ENCODE measurements around the gene DAB2IP.

DAB2IP gene

DNA sequence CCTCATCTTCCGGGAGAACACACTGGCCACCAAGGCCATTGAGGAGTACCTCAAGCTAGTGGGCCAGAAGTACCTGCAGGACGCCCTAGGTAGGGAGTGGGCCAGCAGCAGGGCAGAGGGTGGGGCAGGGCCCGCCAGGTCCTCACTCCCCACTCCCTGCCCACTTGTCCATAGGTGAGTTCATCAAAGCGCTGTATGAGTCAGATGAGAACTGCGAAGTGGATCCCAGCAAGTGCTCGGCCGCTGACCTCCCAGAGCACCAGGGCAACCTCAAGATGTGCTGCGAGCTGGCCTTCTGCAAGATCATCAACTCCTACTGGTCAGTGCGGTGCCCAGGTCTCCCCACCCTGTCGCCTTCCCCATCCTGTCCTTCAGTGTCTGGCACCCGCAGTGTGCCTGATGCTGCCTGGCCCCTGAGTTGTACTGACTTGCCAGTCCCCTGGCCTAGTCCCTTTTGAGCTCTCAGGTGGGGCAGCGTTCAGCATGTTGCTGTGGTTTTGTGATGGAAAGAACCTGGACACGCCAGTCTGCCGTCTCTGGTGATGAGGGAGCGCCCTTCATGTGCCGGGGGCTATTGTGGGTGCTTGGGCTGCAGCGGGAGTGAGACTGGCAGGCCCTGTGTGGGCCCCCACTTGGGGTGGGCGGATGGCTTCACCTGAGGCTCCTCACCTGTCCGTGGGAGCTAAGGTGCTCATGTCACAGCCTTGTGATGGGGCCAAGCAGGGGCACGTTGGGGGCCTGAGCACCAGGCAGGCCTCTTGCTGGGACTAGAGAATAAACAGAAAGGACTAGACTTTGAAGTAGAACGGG is 112.3 kb downstream of the DAB2IP start:
- DNase-seq (ENCODE audit: low read depth, low spot score) = no peak
- H3K4me3 ChIP-seq (ENCODE audit: low read length) = no peak overlapping the region

DNA sequence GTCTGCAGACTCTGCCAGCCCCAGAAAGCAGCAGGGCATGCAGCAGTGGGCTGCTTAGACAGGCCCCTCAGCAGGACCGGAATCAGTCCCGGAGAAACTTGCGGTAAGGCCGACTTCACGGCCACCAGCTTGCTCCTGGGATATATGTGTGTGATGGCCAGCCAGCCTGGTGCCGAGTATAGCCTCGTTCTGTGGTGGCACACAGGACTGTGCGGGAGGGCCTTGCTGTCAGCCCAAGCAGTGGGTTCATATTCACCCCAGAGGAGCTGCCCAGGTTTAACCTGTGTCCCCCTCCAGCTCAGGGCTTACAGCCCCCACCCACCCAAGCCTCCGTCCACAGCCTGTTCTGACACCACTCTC is 112.9 kb downstream of the DAB2IP start:
- no peak overlapping the region for H3K4me3 ChIP-seq (ENCODE audit: low read length)

DNA sequence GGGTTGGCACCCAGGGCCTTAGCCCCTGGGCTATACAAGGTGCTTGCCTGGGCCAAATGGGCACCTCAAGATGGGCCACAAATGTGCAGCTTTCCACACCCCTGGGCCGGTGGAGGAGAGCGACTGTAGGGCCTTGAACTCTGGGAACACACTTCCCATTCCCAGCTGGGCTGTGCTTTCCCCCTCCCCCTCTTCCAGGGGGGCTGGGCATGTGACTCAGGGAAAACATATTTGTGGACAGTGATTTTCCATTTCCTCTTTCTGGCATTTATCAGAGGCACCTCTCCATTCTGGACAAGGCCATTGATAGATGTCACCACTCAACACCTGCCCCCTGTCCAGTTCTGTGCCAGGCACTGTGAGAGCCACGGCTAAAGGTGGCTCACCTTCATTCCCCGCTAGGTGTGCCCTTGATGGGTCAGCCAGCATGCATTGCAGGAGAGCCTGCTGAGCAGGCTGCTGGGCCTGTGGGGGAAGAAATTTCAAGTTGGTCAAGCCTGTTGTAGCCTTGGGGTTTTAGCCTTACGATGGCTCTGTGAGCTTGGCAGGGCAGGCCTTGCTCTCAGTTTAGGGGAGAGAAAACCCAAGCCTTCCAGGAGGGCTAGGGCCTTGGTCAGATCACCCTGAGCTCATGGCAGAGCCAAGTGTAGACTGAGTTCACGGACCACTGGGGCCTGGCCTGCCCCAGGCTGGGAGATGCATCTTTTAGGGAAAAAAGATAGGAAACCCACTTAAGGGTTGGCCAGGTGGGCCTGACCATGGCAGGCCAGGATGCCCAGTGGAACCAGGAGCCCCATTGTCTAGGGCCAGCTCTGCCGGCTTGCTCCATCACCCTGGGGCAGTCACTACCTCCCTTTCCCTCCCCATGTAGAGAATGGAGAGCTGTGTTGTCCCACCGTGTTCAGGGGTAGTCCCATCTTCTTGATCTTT is 113.9 kb downstream of the DAB2IP start:
- DNase-seq (ENCODE audit: low read depth, low spot score) = no peak

More for the DNA sequence above, 112.9 kb downstream of the DAB2IP start:
- no peak for DNase-seq (ENCODE audit: low read depth, low spot score)

DNA sequence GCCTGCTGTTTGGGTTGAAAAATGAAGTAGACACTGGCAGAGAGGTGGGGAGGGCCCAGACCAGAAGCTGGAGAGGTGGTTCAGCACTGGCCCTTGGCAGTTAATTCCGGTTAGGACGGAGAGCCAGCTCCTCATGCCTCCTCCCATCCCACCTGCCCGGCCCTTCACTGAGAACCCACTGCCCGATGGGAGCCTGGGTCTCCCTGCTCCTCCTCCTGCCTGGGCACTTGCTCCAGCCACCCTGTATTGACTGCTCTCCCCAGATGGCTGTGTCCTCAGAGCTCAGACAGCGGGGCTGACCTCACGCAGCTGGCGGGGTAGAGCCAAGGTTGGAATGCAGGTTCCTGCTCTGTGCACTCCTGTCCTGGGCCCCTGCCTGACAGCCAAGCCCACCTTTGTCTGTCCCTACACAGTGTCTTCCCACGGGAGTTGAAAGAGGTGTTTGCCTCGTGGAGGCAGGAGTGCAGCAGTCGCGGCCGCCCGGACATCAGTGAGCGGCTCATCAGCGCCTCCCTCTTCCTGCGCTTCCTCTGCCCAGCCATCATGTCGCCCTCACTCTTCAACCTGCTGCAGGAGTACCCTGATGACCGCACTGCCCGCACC is 114.7 kb downstream of the DAB2IP start:
- no peak for DNase-seq (ENCODE audit: low read depth, low spot score)

More for the DNA sequence above, 113.9 kb downstream of the DAB2IP start:
- H3K4me3 ChIP-seq (ENCODE audit: low read length) = no peak overlapping the region

DNA sequence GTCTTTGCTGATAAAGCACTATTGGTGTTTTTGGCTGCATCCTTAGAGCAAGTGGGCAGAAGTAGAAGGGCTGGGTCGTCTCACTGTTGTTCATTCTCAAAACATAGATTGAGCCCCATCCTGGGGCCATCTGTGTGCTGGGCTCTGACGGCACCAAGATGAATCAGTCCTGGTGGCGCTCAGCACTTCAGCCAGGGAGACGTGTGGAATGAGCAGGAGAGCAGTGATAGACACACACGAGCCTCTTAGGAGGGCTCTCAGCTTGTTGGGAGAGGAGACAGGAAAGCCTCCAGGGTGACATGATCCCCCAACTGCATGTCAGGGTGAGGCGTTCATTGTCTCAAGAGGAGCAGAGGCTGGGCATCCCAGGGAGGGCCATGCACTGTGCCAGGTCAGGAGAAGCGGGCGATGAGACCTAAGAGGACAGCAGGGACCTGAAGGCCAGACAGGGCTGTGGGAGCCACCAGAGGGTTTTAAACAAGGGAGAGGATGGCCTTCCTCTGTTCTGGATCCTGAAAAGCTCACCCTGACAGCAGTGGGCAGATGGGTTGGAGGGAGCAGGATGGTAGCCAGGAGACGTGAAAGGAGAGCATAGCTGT is 115.8 kb downstream of the DAB2IP start:
- H3K4me3 ChIP-seq (ENCODE audit: low read length) = no peak overlapping the region
- DNase-seq (ENCODE audit: low read depth, low spot score) = no peak

More for the DNA sequence above, 114.7 kb downstream of the DAB2IP start:
- H3K4me3 ChIP-seq (ENCODE audit: low read length) = no peak overlapping the region

DNA sequence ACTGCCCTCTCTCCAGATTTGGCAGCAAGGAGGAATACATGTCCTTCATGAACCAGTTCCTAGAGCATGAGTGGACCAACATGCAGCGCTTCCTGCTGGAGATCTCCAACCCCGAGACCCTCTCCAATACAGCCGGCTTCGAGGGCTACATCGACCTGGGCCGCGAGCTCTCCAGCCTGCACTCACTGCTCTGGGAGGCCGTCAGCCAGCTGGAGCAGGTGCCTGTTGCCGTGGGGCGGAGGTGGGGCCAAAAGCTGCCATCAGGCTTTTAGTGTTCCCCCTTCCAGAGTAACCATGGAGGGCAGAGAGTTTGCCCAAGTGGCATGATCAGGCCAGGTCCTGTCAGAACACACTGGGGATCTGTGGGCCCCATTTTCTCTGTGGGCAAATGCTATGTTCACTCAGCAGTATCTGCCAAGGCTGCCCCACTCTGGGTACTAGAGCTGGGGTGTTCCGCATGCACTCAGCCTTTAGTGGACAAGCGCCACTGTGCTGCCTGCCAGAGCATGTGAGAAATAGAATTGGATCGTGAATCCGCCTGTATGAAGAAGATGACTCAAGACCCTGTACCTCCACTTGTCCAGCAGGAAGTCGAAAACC is 117.1 kb downstream of the DAB2IP start:
- no peak overlapping the region for H3K4me3 ChIP-seq (ENCODE audit: low read length)
- DNase-seq (ENCODE audit: low read depth, low spot score) = no peak

DNA sequence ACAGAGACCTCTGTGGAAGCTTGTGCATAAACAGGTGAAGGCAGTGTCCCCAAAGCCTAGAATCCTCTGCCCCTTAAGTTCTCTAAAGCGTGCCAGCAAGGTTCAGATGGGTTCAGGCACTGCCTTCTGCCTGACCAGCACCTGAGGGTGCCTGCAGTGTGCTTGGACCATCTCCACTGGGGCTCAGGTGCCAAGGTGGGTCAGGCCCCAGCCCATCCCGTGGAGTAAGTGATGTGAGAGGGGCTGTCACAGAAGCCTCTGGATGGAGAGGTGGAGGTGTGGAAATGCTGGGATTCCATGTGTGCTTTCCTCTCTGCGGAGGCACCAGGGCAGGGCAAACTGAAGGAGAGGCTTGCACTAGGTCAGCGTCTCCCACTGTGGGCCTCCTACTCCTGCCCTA is 118.5 kb downstream of the DAB2IP start:
- H3K4me3 ChIP-seq (ENCODE audit: low read length) = no peak overlapping the region
- DNase-seq (ENCODE audit: low read depth, low spot score) = no peak

DNA sequence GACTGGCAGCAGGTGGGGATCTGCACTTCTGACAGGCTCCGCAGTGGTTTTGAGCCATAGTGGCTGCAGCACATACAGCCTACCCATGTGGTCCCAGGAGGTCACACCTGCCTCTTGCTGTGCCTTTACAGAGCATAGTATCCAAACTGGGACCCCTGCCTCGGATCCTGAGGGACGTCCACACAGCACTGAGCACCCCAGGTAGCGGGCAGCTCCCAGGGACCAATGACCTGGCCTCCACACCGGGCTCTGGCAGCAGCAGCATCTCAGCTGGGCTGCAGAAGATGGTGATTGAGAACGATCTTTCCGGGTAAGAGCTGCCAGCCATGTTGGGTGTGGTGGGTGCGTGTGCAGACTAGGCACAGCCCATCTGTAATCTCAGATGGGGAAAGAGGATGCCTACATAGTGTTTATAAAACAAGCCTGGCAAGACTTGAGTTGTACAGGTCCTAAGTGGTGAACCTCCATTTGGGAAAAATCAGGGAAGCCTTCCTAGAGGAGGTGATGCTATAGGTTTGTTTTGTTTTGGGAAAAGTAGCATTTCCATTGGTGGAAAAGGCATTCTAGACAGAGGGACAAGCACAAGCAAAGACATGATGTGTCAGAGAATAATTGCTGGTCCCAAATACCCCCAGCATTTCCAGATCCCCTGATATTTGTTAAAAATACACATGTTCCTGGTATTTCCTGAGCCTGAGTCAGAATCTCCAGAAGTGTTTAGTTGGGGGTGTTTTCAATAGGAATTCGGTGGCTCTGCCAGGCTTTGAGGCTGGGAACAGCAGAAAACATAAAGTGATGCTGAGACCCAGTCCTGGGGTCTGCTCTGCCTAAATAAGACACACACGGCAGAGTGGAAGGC is 119.2 kb downstream of the DAB2IP start:
- no peak for DNase-seq (ENCODE audit: low read depth, low spot score)
- no peak overlapping the region for H3K4me3 ChIP-seq (ENCODE audit: low read length)

DNA sequence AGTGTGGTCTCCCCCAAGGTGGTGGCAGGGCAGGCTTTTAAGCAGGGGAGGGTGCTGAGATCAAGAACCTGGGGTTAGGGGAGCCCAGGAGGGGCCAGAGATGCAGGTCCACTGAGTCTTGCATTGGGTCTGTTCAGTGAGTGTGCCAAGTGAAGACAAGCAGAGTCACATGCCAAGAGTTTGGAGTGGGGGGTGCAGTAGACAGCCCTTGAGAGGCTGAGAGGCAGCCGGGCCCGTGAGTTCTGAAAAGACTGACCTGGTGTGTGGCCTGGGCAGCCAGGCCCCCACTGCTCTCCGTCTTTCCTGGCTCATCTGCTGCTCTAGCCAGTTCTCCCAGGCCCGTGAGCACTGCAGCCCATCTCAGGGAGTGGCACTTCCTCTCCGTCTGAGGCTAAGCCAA is 120.0 kb downstream of the DAB2IP start:
- no peak for DNase-seq (ENCODE audit: low read depth, low spot score)
- no peak overlapping the region for H3K4me3 ChIP-seq (ENCODE audit: low read length)

DNA sequence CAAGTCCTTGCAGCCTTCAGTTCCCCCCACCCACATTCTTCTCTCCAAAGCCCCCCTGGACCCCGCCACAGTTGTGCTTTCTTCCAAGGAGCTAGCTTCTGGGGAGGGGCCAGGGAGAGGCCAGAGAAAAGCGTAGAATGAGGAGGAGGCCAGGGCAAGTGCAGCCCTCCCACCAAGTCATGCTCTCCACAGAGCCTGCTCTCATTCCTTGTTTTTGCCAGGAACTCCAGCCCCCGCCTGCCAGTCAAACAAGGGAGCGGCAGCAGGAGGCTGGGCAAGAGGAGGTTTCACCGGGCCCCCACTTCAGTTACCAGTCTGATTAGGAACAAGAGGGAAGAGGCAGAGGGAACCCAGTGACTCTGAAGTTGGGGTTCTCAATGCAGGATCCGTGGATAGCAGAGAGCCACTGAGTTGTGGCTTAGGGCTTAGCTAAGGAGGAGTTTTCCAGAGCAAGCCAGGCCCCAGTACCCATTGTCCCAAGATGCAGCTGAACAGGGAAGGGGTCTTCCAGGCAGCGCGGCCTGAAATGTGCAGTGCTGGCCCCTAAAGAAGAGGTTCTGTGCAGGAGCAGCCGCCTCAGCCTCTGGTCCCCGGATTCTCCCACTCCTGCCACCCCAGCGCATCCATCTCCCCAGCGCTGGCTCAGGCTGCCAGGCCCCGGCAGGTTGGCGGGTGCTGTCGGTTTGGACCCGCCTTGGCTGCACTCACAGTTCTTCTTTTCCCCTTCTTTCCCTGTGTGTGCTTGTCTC is 120.6 kb downstream of the DAB2IP start:
- H3K4me3 ChIP-seq (ENCODE audit: low read length) = no peak overlapping the region
- DNase-seq (ENCODE audit: low read depth, low spot score) = no peak

DNA sequence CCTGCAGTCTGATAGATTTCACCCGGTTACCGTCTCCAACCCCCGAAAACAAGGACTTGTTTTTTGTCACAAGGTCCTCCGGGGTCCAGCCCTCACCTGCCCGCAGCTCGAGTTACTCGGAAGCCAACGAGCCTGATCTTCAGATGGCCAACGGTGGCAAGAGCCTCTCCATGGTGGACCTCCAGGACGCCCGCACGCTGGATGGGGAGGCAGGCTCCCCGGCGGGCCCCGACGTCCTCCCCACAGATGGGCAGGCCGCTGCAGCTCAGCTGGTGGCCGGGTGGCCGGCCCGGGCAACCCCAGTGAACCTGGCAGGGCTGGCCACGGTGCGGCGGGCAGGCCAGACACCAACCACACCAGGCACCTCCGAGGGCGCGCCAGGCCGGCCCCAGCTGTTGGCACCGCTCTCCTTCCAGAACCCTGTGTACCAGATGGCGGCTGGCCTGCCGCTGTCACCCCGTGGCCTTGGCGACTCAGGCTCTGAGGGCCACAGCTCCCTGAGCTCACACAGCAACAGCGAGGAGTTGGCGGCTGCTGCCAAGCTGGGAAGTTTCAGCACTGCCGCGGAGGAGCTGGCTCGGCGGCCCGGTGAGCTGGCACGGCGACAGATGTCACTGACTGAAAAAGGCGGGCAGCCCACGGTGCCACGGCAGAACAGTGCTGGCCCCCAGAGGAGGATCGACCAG is 121.3 kb downstream of the DAB2IP start:
- no peak for DNase-seq (ENCODE audit: low read depth, low spot score)
- H3K4me3 ChIP-seq (ENCODE audit: low read length) = no peak overlapping the region

DNA sequence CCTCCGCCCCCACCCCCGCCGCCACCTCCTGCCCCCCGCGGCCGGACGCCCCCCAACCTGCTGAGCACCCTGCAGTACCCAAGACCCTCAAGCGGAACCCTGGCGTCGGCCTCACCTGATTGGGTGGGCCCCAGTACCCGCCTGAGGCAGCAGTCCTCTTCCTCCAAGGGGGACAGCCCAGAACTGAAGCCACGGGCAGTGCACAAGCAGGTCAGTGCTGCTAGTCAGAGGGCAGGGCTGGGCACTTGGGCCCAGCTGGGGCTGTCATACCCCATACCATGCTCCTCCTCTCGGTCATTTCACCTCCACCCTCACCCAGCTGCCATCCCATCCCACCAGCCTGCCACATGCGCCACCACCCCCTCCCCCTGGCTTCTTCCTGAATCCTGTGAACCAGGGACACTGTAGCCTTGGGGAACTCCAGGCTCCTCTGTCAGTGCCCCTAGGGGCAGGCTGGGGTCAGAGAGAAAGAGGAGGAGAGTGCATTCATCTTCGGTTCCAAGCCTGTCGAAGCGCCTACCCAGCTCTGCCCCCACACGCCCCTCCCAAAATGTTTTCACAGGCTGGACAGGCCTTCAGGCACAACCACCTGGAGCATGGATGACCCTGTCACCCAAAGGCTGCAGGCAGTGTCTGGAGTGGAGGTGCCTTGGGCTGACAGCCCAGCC is 122.0 kb downstream of the DAB2IP start:
- H3K4me3 ChIP-seq (ENCODE audit: low read length) = no peak overlapping the region
- no peak for DNase-seq (ENCODE audit: low read depth, low spot score)

DNA sequence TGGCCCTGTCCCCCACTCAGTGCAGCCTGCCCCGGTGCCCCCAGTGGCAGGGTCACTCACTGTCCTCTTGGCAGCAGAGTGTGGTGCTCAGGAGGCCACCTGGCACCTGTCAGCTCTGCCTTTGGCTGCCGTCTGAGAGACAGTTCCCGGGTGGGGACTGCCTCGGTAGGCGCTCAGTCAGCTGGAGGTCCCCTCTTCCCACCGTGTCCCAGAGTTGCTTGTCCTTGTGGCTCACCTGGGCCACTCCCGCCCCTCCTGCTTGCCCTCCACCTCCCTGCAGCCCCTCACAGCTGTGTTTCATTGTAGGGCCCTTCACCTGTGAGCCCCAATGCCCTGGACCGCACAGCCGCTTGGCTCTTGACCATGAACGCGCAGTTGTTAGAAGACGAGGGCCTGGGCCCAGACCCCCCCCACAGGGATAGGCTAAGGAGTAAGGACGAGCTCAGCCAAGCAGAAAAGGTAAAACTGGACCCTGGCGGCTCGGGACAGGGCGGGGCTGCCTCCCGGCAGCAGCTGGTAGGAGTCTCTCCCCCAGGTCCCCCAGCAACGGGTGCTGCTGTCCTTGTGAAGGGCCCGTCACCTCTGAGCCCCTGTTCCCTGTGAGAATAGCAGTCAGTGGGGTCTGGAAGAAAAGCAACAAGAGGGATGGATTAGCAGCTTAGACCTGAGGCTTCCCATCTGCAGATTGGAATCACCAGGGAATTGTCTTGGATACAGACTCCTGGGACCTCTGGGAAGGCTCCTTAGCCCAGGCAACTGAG is 122.7 kb downstream of the DAB2IP start:
- no peak for DNase-seq (ENCODE audit: low read depth, low spot score)
- H3K4me3 ChIP-seq (ENCODE audit: low read length) = no peak overlapping the region

DNA sequence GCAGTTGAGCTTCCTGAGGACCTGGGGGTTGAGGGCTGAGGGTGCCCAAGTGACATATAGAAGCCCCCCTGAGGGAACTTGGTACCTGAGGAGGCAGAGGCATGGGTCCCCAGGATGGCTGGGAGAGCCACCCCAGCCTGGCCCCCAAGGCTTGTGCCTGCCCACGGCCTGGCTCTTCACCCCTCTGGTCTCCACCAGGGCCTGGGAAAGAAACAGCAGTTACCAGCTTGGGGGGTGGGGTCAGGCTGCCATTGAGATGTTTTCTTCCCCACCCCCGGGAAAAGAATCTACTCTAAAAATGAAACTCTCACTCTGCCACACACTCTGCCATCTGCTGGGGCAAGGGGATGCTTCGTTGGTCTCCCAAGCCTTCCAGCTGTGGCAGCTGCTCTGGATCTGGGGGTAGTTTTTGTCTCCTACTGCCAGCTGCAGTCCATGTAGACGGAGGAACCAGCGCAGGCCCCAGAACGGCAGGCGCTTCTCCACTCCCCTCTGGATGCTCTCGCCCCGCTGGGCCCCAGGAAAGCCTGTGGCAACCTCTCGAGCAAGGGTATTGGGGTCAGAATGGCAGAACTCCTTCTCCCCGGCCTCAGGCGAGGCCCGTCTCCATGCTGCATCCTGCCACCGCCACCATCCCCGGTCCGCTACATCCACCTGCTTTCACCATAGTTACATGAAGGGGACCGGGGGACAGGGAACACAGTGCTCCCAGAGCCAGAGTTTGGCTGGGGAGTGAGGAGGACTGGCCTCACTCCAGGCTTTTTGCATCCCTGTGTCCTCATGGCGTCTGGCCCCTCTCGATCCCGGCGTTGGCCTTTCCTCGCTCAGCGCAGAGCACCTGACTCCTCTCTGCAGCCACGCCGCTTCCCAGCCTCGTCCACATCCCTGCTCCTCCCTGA is 123.5 kb downstream of the DAB2IP start:
- DNase-seq (ENCODE audit: low read depth, low spot score) = no peak

More for the DNA sequence above, 123.5 kb downstream of the DAB2IP start:
- H3K4me3 ChIP-seq (ENCODE audit: low read length) = no peak overlapping the region
